GM18858 (cell line): Measurements from ENCODE around the gene RBM38.
"Not testable (repeated sequence)": the region's sequence is repeated elsewhere in the genome, so short reads cannot be mapped to it uniquely, and the experiment has no call there.

Experiments
- ATAC-seq: cut with Tn5 transposase; IDR thresholded peaks from one replicate; pipeline ENCODE4 v1.9.1; 2021; ENCODE audit not compliant: unreplicated experiment

RBM38 gene

DNA sequence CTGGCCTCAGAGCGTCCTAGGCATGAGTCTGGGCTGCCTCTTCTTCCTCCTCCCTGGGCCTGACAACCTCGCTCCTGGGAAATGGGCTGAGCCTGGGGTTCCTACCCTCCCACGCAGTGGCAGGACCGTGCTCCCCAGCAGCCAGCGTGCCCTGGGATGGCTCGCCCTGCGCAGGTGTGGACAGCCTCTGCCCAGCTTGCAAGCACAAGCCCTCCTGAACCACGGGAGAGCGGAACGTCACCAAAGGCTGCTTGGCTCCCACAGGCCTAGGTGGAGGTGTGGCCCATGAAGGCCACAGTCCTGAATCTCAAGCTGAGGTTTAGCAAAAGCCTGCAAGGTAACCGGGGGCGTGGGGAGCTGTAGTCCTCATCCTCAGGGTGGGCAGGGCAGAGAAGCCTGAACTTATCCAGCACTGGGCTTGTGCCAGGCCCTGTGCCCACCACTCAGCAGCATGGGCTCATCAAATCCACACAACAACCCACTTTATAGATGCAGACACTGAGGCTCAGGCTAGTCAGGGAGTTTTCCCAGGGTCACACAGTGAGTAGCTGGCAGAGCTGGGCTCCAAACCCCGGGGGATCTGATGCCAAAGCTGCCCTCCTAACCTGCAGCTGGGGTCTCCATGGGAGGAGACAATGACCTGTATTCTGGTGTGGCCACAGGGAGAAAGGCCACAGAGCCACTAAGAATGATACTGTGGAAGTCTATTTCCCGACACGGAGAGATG, 25.3 kb downstream of the RBM38 start:
- no peak for ATAC-seq

DNA sequence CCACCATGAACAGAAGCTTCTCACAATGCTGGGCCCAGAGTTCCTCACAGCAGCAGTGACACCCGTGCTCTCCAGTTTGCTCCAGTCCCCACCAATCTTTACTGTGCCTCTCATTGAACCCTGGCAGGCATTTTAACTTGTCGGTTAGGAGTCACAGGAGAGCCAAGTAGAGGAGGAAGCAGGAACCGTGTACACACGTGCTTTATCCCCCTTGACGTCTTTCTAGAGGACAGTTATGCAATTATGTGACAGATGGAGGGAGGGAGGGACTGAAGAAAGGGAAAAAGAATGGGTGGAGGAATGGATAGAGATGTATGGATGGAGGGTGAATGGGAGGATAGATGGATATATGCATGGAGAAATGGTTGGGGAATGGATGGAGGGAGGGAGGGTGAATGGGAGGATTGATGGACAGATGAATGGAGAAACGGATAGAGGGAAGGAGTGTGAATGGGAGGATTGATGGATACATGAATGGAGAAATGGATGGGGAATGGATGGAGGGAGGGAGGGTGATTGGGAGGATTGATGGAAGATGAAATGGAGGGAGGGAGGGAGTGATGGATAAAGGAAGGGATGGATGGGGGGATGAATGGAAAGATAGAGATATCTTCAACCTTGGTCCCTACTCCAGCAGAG, 26.0 kb downstream of the RBM38 start:
- ATAC-seq: no peak

DNA sequence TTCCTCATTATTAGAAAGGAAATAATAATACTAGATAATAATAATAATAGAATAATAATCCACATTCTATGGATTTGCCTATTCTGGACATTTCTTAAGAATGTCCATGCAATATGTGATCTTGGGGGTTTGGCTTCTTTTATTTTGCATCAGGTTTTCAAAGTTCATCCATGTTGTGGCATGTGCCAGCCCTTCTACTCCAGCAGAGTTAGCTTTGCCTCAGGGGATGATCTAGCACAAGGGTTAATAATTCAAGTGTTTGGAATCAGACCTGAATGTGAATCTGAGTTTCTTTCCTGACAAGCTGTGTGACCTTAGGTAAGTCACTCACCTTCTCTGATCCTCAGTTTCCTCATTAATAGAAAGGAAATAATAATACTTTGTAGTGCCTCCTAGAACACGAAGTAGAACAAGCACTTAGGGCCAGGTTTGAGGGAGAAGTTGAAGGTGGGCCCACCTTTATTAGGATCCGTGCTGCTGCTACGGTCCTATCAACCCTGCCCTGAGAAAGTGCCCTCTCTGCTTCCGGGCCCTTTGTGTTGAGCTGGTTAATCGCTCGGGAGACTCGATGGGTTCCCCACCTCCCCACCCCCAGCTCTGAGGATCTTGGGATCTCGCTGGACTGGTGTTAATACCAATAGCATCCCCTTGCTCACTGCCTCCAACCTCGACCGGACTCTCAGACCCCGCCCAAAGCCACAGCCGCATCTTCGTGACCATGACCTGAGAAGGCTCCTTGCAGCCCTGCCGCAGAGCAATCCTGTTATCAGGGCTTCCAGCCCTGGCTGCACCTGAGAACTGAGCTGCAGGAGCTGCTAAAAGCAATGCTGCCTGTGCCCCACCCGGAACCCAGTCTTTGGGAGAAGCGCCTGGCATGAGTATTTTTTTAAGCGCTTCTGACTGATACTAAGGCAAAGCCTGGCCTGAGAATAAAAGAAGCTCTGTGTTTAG, 26.9 kb downstream of the RBM38 start:
- no peak for ATAC-seq

GRCh38 chr20:57419479-57419878, 28.3 kb downstream of the RBM38 start:
- not testable (repeated sequence) for ATAC-seq

- ATAC-seq: no peak
These were observed 29.5 kb downstream of the RBM38 start for GRCh38 chr20:57420571-57421252.

GRCh38 chr20:57421253-57422220, 30.3 kb downstream of the RBM38 start:
- no peak for ATAC-seq

DNA sequence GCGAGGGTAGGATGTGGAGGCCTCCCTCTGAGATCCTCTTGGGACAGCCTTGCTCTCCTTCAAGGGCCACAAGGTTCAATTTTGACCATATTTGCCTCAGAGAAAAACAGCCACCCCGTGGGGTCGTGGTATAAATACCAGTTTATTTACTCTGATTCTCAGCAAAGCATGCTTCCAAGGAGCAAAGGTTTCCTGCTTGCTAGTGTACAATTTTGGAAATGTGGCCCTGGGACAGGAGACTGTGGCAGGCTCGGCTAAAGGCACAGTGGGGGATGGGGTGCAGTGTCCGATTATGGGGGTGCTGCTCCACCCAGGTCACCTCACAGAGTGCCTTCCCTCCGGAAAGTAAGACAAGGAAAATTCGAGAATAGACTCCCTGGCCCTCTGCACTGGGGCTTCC, 31.1 kb downstream of the RBM38 start:
- no peak for ATAC-seq

GRCh38 chr20:57425150-57426013, 34.2 kb downstream of the RBM38 start:
- no peak for ATAC-seq

DNA sequence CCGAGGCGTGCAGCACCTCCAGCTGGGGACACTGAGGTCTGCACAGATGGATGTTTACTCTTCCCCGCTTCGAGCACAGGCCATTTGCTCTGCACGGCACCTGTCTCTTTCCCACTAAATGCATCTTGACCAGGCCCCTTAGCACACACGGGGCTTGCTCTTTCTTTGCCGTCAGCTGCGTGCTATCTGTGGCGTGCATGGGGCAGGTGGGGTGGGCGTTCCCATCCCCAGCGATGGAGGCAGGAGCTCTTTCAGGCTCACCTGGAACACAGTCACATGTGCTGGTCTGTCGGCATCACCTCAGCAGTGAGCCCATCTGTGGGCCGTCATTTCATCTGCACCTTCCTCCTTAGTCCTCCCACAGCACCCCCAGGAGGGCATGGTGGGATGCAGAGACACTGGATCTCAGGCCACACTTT, 35.1 kb downstream of the RBM38 start:
- no peak for ATAC-seq

DNA sequence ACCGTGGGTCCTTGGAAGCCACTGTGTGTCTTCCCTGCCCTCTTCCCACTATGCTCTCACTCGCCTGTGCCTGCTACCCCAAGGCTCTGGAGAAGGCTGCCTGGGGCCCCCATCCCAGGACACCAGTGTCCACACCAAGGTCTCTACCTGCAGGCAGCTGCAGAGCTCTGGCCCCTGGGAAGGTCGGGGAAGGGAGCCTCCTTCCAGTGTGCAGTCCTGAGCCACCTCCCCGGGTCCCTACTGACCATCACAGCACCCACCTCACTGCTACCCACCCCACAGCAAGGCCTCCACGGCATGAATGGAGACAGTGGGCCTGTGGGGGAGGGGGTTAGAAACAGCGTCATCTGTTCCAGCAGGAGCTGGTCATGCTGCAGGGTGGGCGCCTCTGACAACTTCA, 35.6 kb downstream of the RBM38 start:
- no peak for ATAC-seq

DNA sequence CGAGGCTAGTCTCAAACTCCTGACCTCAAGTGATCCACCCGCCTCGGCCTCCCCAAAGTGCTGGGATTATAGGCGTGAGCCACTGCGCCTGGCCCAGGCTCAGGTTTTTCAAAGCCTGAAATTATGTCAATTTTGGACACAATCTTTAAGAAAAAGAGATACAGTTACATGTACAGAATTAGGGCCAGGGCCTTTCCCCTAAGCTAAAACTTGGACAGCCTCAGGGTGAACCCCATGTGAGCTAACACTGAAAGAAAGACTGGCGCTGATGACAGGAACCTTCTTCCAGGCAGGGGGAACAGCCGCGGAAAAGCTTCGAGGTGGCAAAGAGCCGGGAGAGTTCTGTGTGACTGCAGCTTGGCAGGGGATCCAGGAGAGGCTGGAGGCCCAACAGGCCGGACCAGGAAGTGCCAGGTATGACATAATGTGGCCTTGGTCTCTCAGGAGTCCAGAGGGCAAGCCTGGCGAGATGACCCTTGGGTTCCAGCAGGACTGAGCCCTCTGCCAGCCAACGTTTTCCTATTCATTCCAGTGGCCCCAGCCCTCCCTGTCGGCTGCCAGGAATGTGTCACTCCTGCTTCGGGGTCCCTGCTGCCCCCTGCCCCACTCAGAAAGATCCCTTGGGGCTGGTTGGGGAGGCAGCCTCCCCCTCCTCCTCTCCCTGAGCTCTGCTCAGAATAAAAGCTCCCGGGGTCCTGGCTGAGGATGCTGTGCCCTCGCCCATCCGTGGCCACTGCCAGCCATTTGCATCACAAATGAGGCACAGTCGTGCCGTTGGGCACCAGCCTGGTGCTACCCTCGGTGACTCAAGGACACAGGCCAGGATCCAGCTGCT, 37.3 kb downstream of the RBM38 start:
- ATAC-seq: no peak

GRCh38 chr20:57429159-57429496, 37.9 kb downstream of the RBM38 start:
- no peak for ATAC-seq

- no peak for ATAC-seq
These were observed 38.5 kb downstream of the RBM38 start for GRCh38 chr20:57429580-57430200.

- not testable (repeated sequence) for ATAC-seq
These were observed 39.0 kb downstream of the RBM38 start for GRCh38 chr20:57430201-57430596.

GRCh38 chr20:57431539-57431835, 40.3 kb downstream of the RBM38 start:
- ATAC-seq: no peak

- ATAC-seq: no peak
These were observed 41.3 kb downstream of the RBM38 start for GRCh38 chr20:57432480-57432861.

- ATAC-seq: peak; percentile 72
These were observed 41.8 kb downstream of the RBM38 start for GRCh38 chr20:57432862-57433491.
